Heart right ventricle (tissue), 16 donors: Measurements from ENCODE around the gene SLC39A8. TPM values are rescaled to one million over a fixed set of nuclear protein-coding genes. Genes with fewer than 3 reads are reported as not detected.

Experiments
- ATAC-seq, 8 donors: fragments of 200-7000 bp; cut with Tn5 transposase; one replicate each; pipeline ENCODE4 v1.9.1; 2020; ENCODE audit warnings: mild to moderate bottlenecking in 8 of 8, moderate library complexity in 8 of 8, moderate number of reproducible peaks in 1 of 8
- DNase-seq, 2 donors: peaks; one replicate each; pipeline ENCODE4 v3.0.0-alpha.2; 2020
- H3K27ac ChIP-seq, 10 donors: fragments of 200-600 bp; sonication (generic) in 2 of 10; one replicate each; pipeline versions ENCODE4 v1.5.0 to v1.8.0; 2020 to 2022; ENCODE audit warnings: mild to moderate bottlenecking in 3 of 10
- H3K27me3 ChIP-seq, 7 donors: fragments of 200-600 bp; one replicate each; pipeline ENCODE4 v1.8.0; 2021 to 2022; ENCODE audit warnings: mild to moderate bottlenecking in 2 of 7
- H3K36me3 ChIP-seq, 9 donors: fragments of 200-600 bp; sonication (generic) in 1 of 9; one replicate each; pipeline versions ENCODE4 v1.5.0 to v1.8.0; 2020 to 2022; ENCODE audit warnings: mild to moderate bottlenecking in 2 of 9
- H3K4me1 ChIP-seq, 9 donors: fragments of 200-600 bp; sonication (generic) in 1 of 9; one replicate each; pipeline versions ENCODE4 v1.5.0 to v1.8.0; 2020 to 2022; ENCODE audit warnings: mild to moderate bottlenecking in 4 of 9
- H3K4me3 ChIP-seq, 10 donors: fragments of 200-600 bp; sonication (generic) in 2 of 10; one replicate each; pipeline versions ENCODE4 v1.5.0 to v1.8.0; 2020 to 2022; ENCODE audit warnings: mild to moderate bottlenecking in 7 of 10, moderate library complexity in 2 of 10
- H3K9me3 ChIP-seq, 11 donors: fragments of 200-600 bp in 10 of 11; sonication (generic) in 2 of 11; one replicate each; pipeline versions ENCODE4 v1.5.0 to v1.8.0; 2013 to 2022; ENCODE audit warnings: mild to moderate bottlenecking in 2 of 11, control low read depth in 1 of 11, moderate library complexity in 1 of 11
- CTCF ChIP-seq, 9 donors: fragments of 200-600 bp; sonication (generic) in 2 of 9; IDR thresholded peaks; one replicate each; pipeline versions ENCODE4 v1.5.0 to v1.8.0; 2021 to 2022; ENCODE audit warnings: antibody characterized with exemption in 9 of 9, mild to moderate bottlenecking in 5 of 9, moderate library complexity in 1 of 9
- WGBS, 2 donors: extraction: QIAGEN DNeasy Blood & Tissue Kit; methylation state at CpG; one replicate each; pipeline ENCODE4 v1.1.7; 2013; ENCODE audit warnings: inconsistent platforms in 1 of 2; 5-methylcytosine and 5-hydroxymethylcytosine counted together
- intact Hi-C, 10 donors: fragments of 100-400 bp; cut with DNase I; formaldehyde crosslinking; loops; one replicate each; pipeline versions ENCODE4 v1.11.1 to v1.14.2; 2022
- polyA plus RNA-seq, 2 donors: library from polyadenylated mRNA; stranded (reverse); fragments of 200-250 nt; gene quantifications; one replicate each; pipeline ENCODE4 v1.2.3, GENCODE V29; 2013
- total RNA-seq, 10 donors: library from RNA; stranded (reverse); fragmentation: NEBNext Ultra II Directional in 3 of 10; extraction: Animal tissue kit (Norgen Biotek cat#: 25700) in 3 of 10; gene quantifications; one replicate each; pipeline versions ENCODE4 v1.2.1 to v1.2.4, GENCODE V29; 2021 to 2023
- donor health status: Arrhythmogenic right ventricular cardiomyopathy.
- donor health status: ischemic (EF 13 %, LVEDD 7.1; RV severe dilation, severe dysfunction).
- donor health status: healthy with polysubstance abuse.
- donor health status: DM: no; HTN: yes; CAD: no.
- donor health status: DM: no; HTN: no; CAD: no.
- donor health status: ischemic (EF 25% LVEDD 6.9; RV normal size, moderate dysfunction).
- donor health status: ischemic (EF 25% LVEDD 5.7; RV mildly dilated, moderate dysfunction).
- donor health status: healthy.
- donor health status: DM: yes; HTN: yes; CAD: no.
- donor health status: Ischemic cardiomyopathy.
- donor health status: ischemic (EF 35%, LVEDD 5.7; RV mildly dilated, moderate dysfunction).
- donor health status: nonischemic (EF 11% LVEDD 7.7; RV severe dilation, severe dysfunction).
- donor health status: DM: yes; HTN: yes; CAD: no.
- donor health status: PGD.
- donor health status: ischemic (EF 29% LVEDD 5.4; RV normal size, mild dysfunction).
- donor health status: nonischemic (EF 23%, LVEDD 6.1; RV moderate dilation, normal function).

SLC39A8 gene
- total and polyA plus RNA-seq, 12 donors: 1.00 to 11.0 (median 2.8) TPM

DNA sequence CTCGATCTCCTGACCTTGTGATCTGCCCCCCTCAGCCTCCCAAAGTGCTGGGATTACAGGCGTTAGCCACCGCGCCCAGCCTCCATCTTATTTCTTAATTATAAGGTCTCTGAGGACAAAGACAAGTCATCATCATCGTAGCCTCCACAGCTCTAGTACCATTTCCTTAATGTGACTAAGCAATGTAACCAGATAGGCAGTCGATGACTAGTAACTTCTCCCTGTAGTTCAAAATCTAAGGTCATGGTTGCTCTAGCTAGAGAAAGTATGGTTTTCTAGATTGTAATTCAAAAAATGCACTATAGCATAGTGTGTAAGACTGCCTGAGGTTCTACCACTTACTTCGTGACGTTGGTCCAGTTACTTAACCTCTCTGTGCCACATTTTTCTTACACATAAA, 6.9 kb downstream of the SLC39A8 start:
- peaks cover 0 to 3% (median 0%) of the 10 kb centered on the region in 7 donors for H3K27me3 ChIP-seq
- peaks cover 0 to 34% (median 0%) of the 10 kb centered on the region in 9 donors for H3K4me1 ChIP-seq
- no peak overlapping the region for H3K4me3 ChIP-seq
- H3K9me3 ChIP-seq: no peaks in the 10 kb centered on the region
- TF ChIP-seq CTCF (IDR thresholded peaks at IDR 0.05): no peak
- intact Hi-C loops: no loop called here
- H3K27ac ChIP-seq: no peak overlapping the region
- ATAC-seq (no peak), DNase-seq (no peak)
- no peaks in the 10 kb centered on the region for H3K36me3 ChIP-seq
- 97 to 98% methylated on average over 8 of the region's 8 CpGs for WGBS, 2 donors

DNA sequence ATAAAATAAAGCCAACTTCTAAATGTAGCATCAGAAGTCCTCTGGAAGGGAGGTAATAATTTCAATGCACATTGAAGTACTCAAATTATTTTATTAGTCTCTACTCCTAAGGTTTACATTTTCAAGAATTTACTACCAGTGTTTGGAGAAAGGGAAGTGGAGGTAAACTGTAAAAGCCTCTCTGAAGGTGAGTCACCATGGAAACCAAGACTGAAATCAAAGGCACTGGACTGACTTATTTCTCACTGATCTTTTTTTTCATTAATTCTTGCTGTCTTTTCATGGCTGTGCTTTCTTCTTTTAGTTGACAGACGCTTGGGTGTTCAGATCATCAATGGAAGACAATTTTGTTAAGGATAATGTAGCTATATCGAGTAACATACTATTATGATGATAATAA, 9.7 kb downstream of the SLC39A8 start:
- no peak for ATAC-seq
- H3K27ac ChIP-seq: no peak overlapping the region
- DNase-seq: no peak
- H3K36me3 ChIP-seq: no peaks in the 10 kb centered on the region
- H3K4me1 ChIP-seq: peaks cover 0 to 9% (median 0%) of the 10 kb centered on the region in 9 donors
- intact Hi-C loops: no loop called here
- H3K4me3 ChIP-seq: no peak overlapping the region
- H3K27me3 ChIP-seq: no peaks in the 10 kb centered on the region
- no peak for TF ChIP-seq CTCF (IDR thresholded peaks at IDR 0.05)
- peaks cover 0 to 8% (median 0%) of the 10 kb centered on the region in 11 donors for H3K9me3 ChIP-seq
- 95 to 96% methylated on average over 2 of the region's 2 CpGs for WGBS, 2 donors

DNA sequence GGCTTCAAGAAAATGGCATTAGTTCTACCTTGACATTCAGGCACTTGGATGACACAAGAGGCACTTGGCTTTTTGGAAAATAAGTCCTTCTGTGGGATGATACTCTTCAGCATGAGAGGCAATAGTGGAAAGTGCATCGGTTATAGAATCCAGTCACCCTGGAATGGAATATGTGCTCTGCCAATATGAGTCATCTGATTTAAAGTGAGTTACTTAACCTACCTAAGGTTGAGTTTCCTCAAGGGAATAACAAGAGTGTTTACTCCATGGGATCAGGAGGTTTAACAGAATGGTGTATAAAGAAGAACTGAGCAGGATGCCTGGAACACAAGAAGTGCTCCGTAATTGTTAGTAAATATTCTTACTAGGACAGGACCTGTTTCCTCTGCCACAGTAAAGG, 10.7 kb downstream of the SLC39A8 start:
- ATAC-seq (no peak), DNase-seq (no peak)
- Histone ChIP-seq H3K4me3 (no peak overlapping the region), H3K27me3 (no peaks in the 10 kb centered on the region), H3K27ac (no peak overlapping the region), H3K36me3 (no peaks in the 10 kb centered on the region), H3K4me1 (peaks cover 0 to 4% (median 0%) of the 10 kb centered on the region in 9 donors), H3K9me3 (peaks cover 0 to 8% (median 0%) of the 10 kb centered on the region in 11 donors)
- 95 to 96% methylated on average over 2 of the region's 2 CpGs for WGBS, 2 donors
- intact Hi-C loops: no loop called here
- TF ChIP-seq CTCF (IDR thresholded peaks at IDR 0.05): no peak

- H3K4me1 ChIP-seq: no peaks in the 10 kb centered on the region
- 92 to 93% methylated on average over 3 of the region's 3 CpGs for whole genome bisulfite sequencing, 2 donors
- no peak for DNase-seq
- peaks cover 0 to 8% (median 0%) of the 10 kb centered on the region in 11 donors for H3K9me3 ChIP-seq
- H3K36me3 ChIP-seq: no peaks in the 10 kb centered on the region
- intact Hi-C loops: no loop called here
- no peaks in the 10 kb centered on the region for H3K27me3 ChIP-seq
- no peak for ATAC-seq
- no peak for TF ChIP-seq CTCF (IDR thresholded peaks at IDR 0.05)
- no peak overlapping the region for H3K27ac ChIP-seq
- H3K4me3 ChIP-seq: no peak overlapping the region
Measured at GRCh38 chr4:102333787-102334186, 11.5 kb downstream of the SLC39A8 start.
